A549 (cell line): ENCODE data around the gene CABCOCO1. TPM values are rescaled to one million over a fixed set of nuclear protein-coding genes. Genes with fewer than 3 reads are reported as not detected.

ENCODE experiments used
- ATAC-seq, 2 experiments: fragments of 200-7000 bp in 1 of 2; fragments of >200 bp in 1 of 2; cut with Nextera tagmentation in 1 of 2; cut with Tn5 transposase in 1 of 2; 3 replicates each; pipeline versions ENCODE4 v1.8.0 to v1.9.1; 2018 to 2020; ENCODE audit warnings: mild to moderate bottlenecking in 1 of 2, moderate library complexity in 1 of 2
- CTCF ChIA-PET: fragments of 300-600 bp; sonication (Branson Sonifier 250); formaldehyde crosslinking; extraction: SDS; loops from one replicate; lab custom pipeline; 2021; ENCODE audit warnings: antibody characterized with exemption, inconsistent platforms; lab: Yijun Ruan, JAX
- POLR2A ChIA-PET: fragments of 350-600 bp; formaldehyde crosslinking; extraction: SDS; loops from one replicate; lab custom pipeline; 2021; ENCODE audit warnings: antibody characterized with exemption, inconsistent platforms; lab: Yijun Ruan, JAX
- DNase-seq, 2 experiments: peaks; one replicate each; pipeline versions ENCODE4 v3.0.0 to v3.0.0-alpha.2; 2011 to 2016; ENCODE audit warnings: low read depth in 1 of 2, low spot score in 1 of 2
- FAIRE-seq: peaks from 2 replicates; lab custom pipeline; 2011; peaks lifted over from hg19 to GRCh38; lab: Jason Lieb, UNC
- H3K27ac ChIP-seq, 2 experiments: fragments of >200 bp; sonication (Bioruptor Twin); formaldehyde crosslinking; 3 replicates each; pipeline ENCODE4 v1.5.1; 2016 to 2017
- H3K4me1 ChIP-seq: fragments of >200 bp; sonication (Bioruptor Twin); formaldehyde crosslinking; 3 replicates; pipeline ENCODE4 v1.6.1; 2016
- H3K4me2 ChIP-seq: fragments of >200 bp; sonication (Bioruptor Twin); formaldehyde crosslinking; 3 replicates; pipeline ENCODE4 v1.6.1; 2016
- H3K4me3 ChIP-seq: fragments of >200 bp; sonication (Bioruptor Twin); formaldehyde crosslinking; 3 replicates; pipeline ENCODE4 v1.5.1; 2016
- H3K9me3 ChIP-seq: fragments of >200 bp; sonication (Bioruptor Twin); formaldehyde crosslinking; 3 replicates; pipeline ENCODE4 v1.6.1; 2016
- ATOH8 ChIP-seq: fragments of 250-450 bp; sonication (Bioruptor Pico); IDR thresholded peaks from 2 replicates; pipeline ENCODE4 v1.5.0; 2020; ENCODE audit warnings: low read depth, mild to moderate bottlenecking, moderate library complexity
- CEBPB ChIP-seq, 2 experiments: fragments of >200 bp in 1 of 2; sonication (Bioruptor Twin) in 1 of 2; formaldehyde crosslinking in 1 of 2; IDR thresholded peaks; 2 replicates each; pipeline ENCODE4 v1.6.1; 2012 to 2016
- CHD2 ChIP-seq: fragments of 150-350 bp; IDR thresholded peaks from 2 replicates; pipeline ENCODE4 v1.6.1; 2014; ENCODE audit warnings: low read length; ENCODE audit not compliant: partially characterized antibody
- FOSL2 ChIP-seq, 2 experiments: fragments of 450-650 bp in 1 of 2; fragments of >200 bp in 1 of 2; sonication (Bioruptor Twin) in 1 of 2; formaldehyde crosslinking; IDR thresholded peaks; 2 replicates each; pipeline versions ENCODE4 v1.5.0 to v1.6.1; 2016 to 2020; ENCODE audit warnings: mild to moderate bottlenecking in 1 of 2, moderate library complexity in 1 of 2
- FOXS1 ChIP-seq: fragments of 250-450 bp; sonication (Bioruptor Pico); IDR thresholded peaks from 2 replicates; pipeline ENCODE4 v1.5.0; 2020; ENCODE audit warnings: mild to moderate bottlenecking, moderate library complexity
- GATA3 ChIP-seq: IDR thresholded peaks from 2 replicates; pipeline ENCODE4 v1.6.1; 2012; ENCODE audit warnings: borderline replicate concordance
- HES2 ChIP-seq: fragments of >200 bp; sonication (Bioruptor Twin); formaldehyde crosslinking; IDR thresholded peaks from 2 replicates; pipeline ENCODE4 v1.6.1; 2016
- HEYL ChIP-seq: fragments of 250-450 bp; sonication (Bioruptor Pico); IDR thresholded peaks from 2 replicates; pipeline ENCODE4 v1.8.0; 2021; ENCODE audit warnings: mild to moderate bottlenecking, moderate library complexity
- JUN ChIP-seq, 2 experiments: fragments of >200 bp; sonication (Bioruptor Twin); formaldehyde crosslinking; IDR thresholded peaks; 2 replicates in 1 of 2; 3 replicates in 1 of 2; pipeline ENCODE4 v1.6.1; 2016 to 2017
- JUNB ChIP-seq: fragments of >200 bp; sonication (Bioruptor Twin); formaldehyde crosslinking; IDR thresholded peaks from 2 replicates; pipeline ENCODE4 v1.6.1; 2016
- MAFK ChIP-seq: fragments of 450-650 bp; IDR thresholded peaks from 2 replicates; pipeline ENCODE4 v1.6.1; 2014; ENCODE audit not compliant: partially characterized antibody
- NFE2L2 ChIP-seq: fragments of 150-350 bp; conservative IDR thresholded peaks from 2 replicates; pipeline ENCODE4 v1.6.1; 2014; ENCODE audit warnings: low read length
- PHF8 ChIP-seq: fragments of 200-600 bp; sonication (generic); IDR thresholded peaks from 2 replicates; pipeline ENCODE4 v1.6.1; 2016; ENCODE audit warnings: low read depth, mild to moderate bottlenecking, antibody characterized with exemption, moderate library complexity, borderline replicate concordance
- POLR2AphosphoS2 ChIP-seq: conservative IDR thresholded peaks from 2 replicates; pipeline ENCODE4 v1.6.1; 2012; ENCODE audit warnings: low read length, improper control_type of control experiment, inconsistent platforms
- RAD21 ChIP-seq, 2 experiments: fragments of >200 bp in 1 of 2; sonication (Bioruptor Twin) in 1 of 2; formaldehyde crosslinking in 1 of 2; IDR thresholded peaks in 1 of 2; conservative IDR thresholded peaks in 1 of 2; 2 replicates in 1 of 2; 3 replicates in 1 of 2; pipeline ENCODE4 v1.6.1; 2012 to 2018; ENCODE audit warnings: inconsistent platforms in 1 of 2
- RCOR1 ChIP-seq: fragments of 150-350 bp; IDR thresholded peaks from 2 replicates; pipeline ENCODE4 v1.6.1; 2014; ENCODE audit warnings: antibody characterized with exemption, low read length, low read depth
- RNF2 ChIP-seq: fragments of 200-600 bp; sonication (generic); IDR thresholded peaks from 2 replicates; pipeline ENCODE4 v1.6.1; 2016; ENCODE audit warnings: low read depth, mild to moderate bottlenecking, antibody characterized with exemption, moderate library complexity, borderline replicate concordance
- SREBF2 ChIP-seq: fragments of 450-650 bp; IDR thresholded peaks from 2 replicates; pipeline ENCODE4 v1.6.1; 2014; ENCODE audit warnings: mild to moderate bottlenecking, moderate library complexity
- TFCP2L1 ChIP-seq: fragments of 250-450 bp; sonication (Bioruptor Pico); IDR thresholded peaks from 2 replicates; pipeline ENCODE4 v1.5.0; 2021; ENCODE audit warnings: mild to moderate bottlenecking
- ZNF302 ChIP-seq: fragments of 250-450 bp; sonication (Bioruptor Pico); IDR thresholded peaks from 2 replicates; pipeline ENCODE4 v1.9.0; 2021; ENCODE audit warnings: inconsistent platforms, mild to moderate bottlenecking, moderate library complexity
- WGBS: methylation state at CpG from one replicate; pipeline ENCODE4 v1.1.6; 2017; ENCODE audit errors: missing lambda C conversion rate; 5-methylcytosine and 5-hydroxymethylcytosine counted together
- polyA plus RNA-seq, 4 experiments: library from polyadenylated mRNA; depleted of rRNA in 3 of 4; stranded (reverse); fragments of >200 nt; fragmentation: RNase III in 1 of 4; extraction: RNeasy Plus Mini Kit Qiagen cat#74134 plus additional on column Dnase treatment in 1 of 4; gene quantifications; 2 replicates in 3 of 4; 3 replicates in 1 of 4; pipeline ENCODE4 v1.2.3, GENCODE V29; 2011 to 2017
- TF ChIP-seq, protein P1 (sequence below): IDR thresholded peaks from 2 replicates; pipeline ENCODE4 v1.6.1; 2012
- TF ChIP-seq, protein P2 (sequence below): fragments of 150-350 bp; IDR thresholded peaks from 2 replicates; pipeline ENCODE4 v1.6.1; 2014; ENCODE audit warnings: low read depth, mild to moderate bottlenecking, low read length
- TF ChIP-seq, protein P3 (sequence below): fragments of >200 bp; sonication (Bioruptor Twin); formaldehyde crosslinking; IDR thresholded peaks from 3 replicates; pipeline ENCODE4 v1.5.1; 2016

The CABCOCO1 gene
- polyA plus RNA-seq, 2 of the 4 experiments (the other 2 are of a cell fraction): 0.77 to 1.1 TPM

- no peak for TF ChIP-seq HES2
- no peak for TF ChIP-seq CEBPB (IDR thresholded peaks at IDR 0.05)
- TF ChIP-seq TFCP2L1 (CRISPR knock-in tag): no peak
These were observed 121.8 kb downstream of the CABCOCO1 start (continued) for GRCh38 chr10:61784354-61785133.

DNA sequence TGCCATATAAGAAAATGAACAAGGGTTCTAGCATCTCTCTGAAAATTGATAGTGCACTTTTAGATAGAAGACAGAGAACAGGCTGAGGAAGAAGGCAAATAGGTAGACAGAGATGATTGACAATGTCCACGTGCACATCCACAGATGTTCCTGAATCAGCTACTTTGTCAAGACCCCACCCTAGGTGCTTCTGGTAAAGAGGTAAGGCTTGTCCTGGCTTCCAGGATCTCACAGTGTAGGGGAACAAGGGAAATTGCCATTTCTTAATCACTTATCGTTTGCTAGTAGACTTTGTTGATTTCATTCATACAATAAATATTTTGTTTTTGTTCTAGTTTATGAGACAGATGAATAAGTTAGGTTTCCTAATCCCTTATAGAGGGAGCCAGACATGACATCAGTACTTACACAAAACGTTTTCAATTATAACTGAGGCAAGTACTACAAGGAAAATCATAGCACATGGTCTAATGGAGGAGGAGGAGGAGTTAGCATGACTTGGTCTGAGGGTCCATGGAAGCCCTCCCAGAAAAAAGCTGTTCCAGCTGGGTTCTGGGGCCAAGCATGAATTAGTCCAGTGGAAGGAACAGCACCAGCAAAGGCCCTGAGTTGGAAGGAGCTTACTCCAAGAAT is 122.9 kb downstream of the CABCOCO1 start:
- DNase-seq: no peak
- WGBS: 60% methylated on average over 3 of the region's 3 CpGs
- peak overlapping the region in 1 of 2 experiments; percentile 74; a peak in 4 of 6 replicates for H3K27ac ChIP-seq
- no peaks in the 10 kb centered on the region for H3K9me3 ChIP-seq
- no peak for ATAC-seq
- TF ChIP-seq ZNF302 (CRISPR knock-in tag): no peak
- TF ChIP-seq RAD21 (conservative IDR thresholded peaks at IDR 0.05 in 1 of 2, IDR thresholded peaks at IDR 0.05 in 1 of 2): no peak
- TF ChIP-seq HES2: no peak
- TF ChIP-seq RCOR1: no peak
- TF ChIP-seq, protein P1, sequence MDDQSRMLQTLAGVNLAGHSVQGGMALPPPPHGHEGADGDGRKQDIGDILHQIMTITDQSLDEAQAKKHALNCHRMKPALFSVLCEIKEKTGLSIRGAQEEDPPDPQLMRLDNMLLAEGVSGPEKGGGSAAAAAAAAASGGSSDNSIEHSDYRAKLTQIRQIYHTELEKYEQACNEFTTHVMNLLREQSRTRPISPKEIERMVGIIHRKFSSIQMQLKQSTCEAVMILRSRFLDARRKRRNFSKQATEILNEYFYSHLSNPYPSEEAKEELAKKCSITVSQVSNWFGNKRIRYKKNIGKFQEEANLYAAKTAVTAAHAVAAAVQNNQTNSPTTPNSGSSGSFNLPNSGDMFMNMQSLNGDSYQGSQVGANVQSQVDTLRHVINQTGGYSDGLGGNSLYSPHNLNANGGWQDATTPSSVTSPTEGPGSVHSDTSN: no peak
- FAIRE-seq: no peak
- POLR2A ChIA-PET: no interaction called here
- CTCF ChIA-PET: interaction anchor here (0.7 to 1.1 kb wide), 2 partner anchors 34 to 49 kb away, joined by 3 to 4 read pairs; no protein-coding TSS in a partner anchor
- H3K4me2 ChIP-seq: no peak overlapping the region
- H3K4me3 ChIP-seq: no peak overlapping the region
- H3K4me1 ChIP-seq: peaks cover 19% of the 10 kb centered on the region; the same call in 2 of the 3 replicates

- no peak for ATAC-seq
- CTCF ChIA-PET: interaction anchor here (0.7 to 1.1 kb wide), 2 partner anchors 35 to 48 kb away, joined by 3 to 4 read pairs; no protein-coding TSS in a partner anchor
These were observed 124.0 kb downstream of the CABCOCO1 start for GRCh38 chr10:61786728-61787127.

GRCh38 chr10:61787170-61787569 is 124.4 kb downstream of the CABCOCO1 start:
- WGBS: 59% methylated on average over 3 of the region's 3 CpGs
- ChIA-PET CTCF (no interaction called here), POLR2A (interaction anchor here (0.6 kb wide), 1 partner anchor 117 kb away, joined by 3 read pairs; no protein-coding TSS in a partner anchor)
- Histone ChIP-seq H3K27ac (peak overlapping the region; percentile 21 to 74), H3K4me1 (peaks cover 25% of the 10 kb centered on the region), H3K9me3 (no peaks in the 10 kb centered on the region), H3K4me2 (peak overlapping the region; percentile 66), H3K4me3 (no peak overlapping the region)
- ATAC-seq (no peak), FAIRE-seq (no peak), DNase-seq (no peak)
- TF ChIP-seq FOXS1 (CRISPR knock-in tag) (no peak), RCOR1 (no peak), JUNB (no peak), FOSL2 (IDR thresholded peaks at IDR 0.05) (no peak), FOSL2 (CRISPR knock-in tag; IDR thresholded peaks at IDR 0.05) (no peak), POLR2AphosphoS2 (no peak), CHD2 (no peak), HEYL (CRISPR knock-in tag) (no peak), ZNF302 (CRISPR knock-in tag) (no peak), SREBF2 (no peak), MAFK (no peak), JUN (IDR thresholded peaks at IDR 0.05) (no peak)
- TF ChIP-seq, protein P2, sequence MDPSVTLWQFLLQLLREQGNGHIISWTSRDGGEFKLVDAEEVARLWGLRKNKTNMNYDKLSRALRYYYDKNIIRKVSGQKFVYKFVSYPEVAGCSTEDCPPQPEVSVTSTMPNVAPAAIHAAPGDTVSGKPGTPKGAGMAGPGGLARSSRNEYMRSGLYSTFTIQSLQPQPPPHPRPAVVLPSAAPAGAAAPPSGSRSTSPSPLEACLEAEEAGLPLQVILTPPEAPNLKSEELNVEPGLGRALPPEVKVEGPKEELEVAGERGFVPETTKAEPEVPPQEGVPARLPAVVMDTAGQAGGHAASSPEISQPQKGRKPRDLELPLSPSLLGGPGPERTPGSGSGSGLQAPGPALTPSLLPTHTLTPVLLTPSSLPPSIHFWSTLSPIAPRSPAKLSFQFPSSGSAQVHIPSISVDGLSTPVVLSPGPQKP: no peak
- TF ChIP-seq, protein P3, sequence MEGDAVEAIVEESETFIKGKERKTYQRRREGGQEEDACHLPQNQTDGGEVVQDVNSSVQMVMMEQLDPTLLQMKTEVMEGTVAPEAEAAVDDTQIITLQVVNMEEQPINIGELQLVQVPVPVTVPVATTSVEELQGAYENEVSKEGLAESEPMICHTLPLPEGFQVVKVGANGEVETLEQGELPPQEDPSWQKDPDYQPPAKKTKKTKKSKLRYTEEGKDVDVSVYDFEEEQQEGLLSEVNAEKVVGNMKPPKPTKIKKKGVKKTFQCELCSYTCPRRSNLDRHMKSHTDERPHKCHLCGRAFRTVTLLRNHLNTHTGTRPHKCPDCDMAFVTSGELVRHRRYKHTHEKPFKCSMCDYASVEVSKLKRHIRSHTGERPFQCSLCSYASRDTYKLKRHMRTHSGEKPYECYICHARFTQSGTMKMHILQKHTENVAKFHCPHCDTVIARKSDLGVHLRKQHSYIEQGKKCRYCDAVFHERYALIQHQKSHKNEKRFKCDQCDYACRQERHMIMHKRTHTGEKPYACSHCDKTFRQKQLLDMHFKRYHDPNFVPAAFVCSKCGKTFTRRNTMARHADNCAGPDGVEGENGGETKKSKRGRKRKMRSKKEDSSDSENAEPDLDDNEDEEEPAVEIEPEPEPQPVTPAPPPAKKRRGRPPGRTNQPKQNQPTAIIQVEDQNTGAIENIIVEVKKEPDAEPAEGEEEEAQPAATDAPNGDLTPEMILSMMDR: no peak

More at GRCh38 chr10:61786728-61787127, 124.0 kb downstream of the CABCOCO1 start:
- WGBS: 35% methylated on average over 4 of the region's 4 CpGs
- POLR2A ChIA-PET: no interaction called here
- peaks cover 26% of the 10 kb centered on the region for H3K4me1 ChIP-seq
- 0 out of 2 replicates have a peak, but pooled peaks have one; percentile 27 for TF ChIP-seq FOSL2 (IDR thresholded peaks at IDR 0.05)
- TF ChIP-seq FOSL2 (CRISPR knock-in tag; IDR thresholded peaks at IDR 0.05): peak; percentile 50
- 0 out of 2 replicates have a peak, but pooled peaks have one; percentile 17 for TF ChIP-seq NFE2L2
- TF ChIP-seq GATA3: no peak
- TF ChIP-seq RNF2: no peak
- no peak for TF ChIP-seq ATOH8
- TF ChIP-seq PHF8: no peak
- TF ChIP-seq MAFK: peak; percentile 62
- H3K27ac ChIP-seq: peak overlapping the region; percentile 21 to 74
- no peak for FAIRE-seq
- DNase-seq: peak in 1 of 2 experiments; percentile 34
- peak overlapping the region; percentile 66 for H3K4me2 ChIP-seq
- no peak overlapping the region for H3K4me3 ChIP-seq
- H3K9me3 ChIP-seq: no peaks in the 10 kb centered on the region
